Astrocyte of the spinal cord (primary cell): ENCODE data around the gene BAG1.
A peak's percentile ranks its signal among the peaks of the same experiment; 100 is the strongest.

Experiments
- DNase-seq: peaks from one replicate; pipeline ENCODE4 v3.0.0; 2011; ENCODE audit warnings: low read depth, low spot score
- H3K4me3 ChIP-seq: 2 replicates; pipeline ENCODE4 v1.5.1; 2011; ENCODE audit warnings: low read depth, mild to moderate bottlenecking, low read length, moderate library complexity
- CTCF ChIP-seq: IDR thresholded peaks from 2 replicates; pipeline ENCODE4 v1.5.1; 2012; ENCODE audit warnings: low read depth, mild to moderate bottlenecking, low read length, inconsistent platforms
- in situ Hi-C: cut with HindIII; loops from 2 replicates; pipeline ENCODE4 v1.10.0; 2017; ENCODE audit warnings: low sequenced_read_pairs

The BAG1 gene

GRCh38 chr9:33211695-33212393 lies 52.7 kb downstream of the BAG1 start:
- H3K4me3 ChIP-seq = no peak overlapping the region
- in situ Hi-C loops = no loop called here
- no peak for TF ChIP-seq CTCF
- no peak for DNase-seq

GRCh38 chr9:33210006-33210715 lies 54.3 kb downstream of the BAG1 start:
- no peak for TF ChIP-seq CTCF
- no peak for DNase-seq
- in situ Hi-C loops = no loop called here
- no peak overlapping the region for H3K4me3 ChIP-seq

GRCh38 chr9:33209394-33209793 lies 55.1 kb downstream of the BAG1 start:
- in situ Hi-C loops = no loop called here
- no peak for DNase-seq
- H3K4me3 ChIP-seq = no peak overlapping the region
- TF ChIP-seq CTCF = no peak

- H3K4me3 ChIP-seq = no peak overlapping the region
- DNase-seq = peak; percentile 71
- in situ Hi-C loops = no loop called here
- TF ChIP-seq CTCF = no peak
Measured at GRCh38 chr9:33202552-33203201, 61.8 kb downstream of the BAG1 start.
